GM18502 (cell line): ENCODE measurements around the gene TAB3.

Source experiments
- ATAC-seq: cut with Tn5 transposase; IDR thresholded peaks from one replicate; pipeline ENCODE4 v1.9.1; 2021; ENCODE audit warnings: mild to moderate bottlenecking; ENCODE audit not compliant: unreplicated experiment, poor library complexity

The TAB3 gene

GRCh38 chrX:30889147-30890140, at the start of gene TAB3:
TSS of gene TAB3 (minus strand) at chrX:30889254. CDS start at chrX:30859588, 29,666 bp downstream.
- ATAC-seq: peak; percentile 90

- ATAC-seq: no peak
These were observed 49.2 kb upstream of the TAB3 start for GRCh38 chrX:30938295-30938694.

GRCh38 chrX:30935985-30936384, 46.9 kb upstream of the TAB3 start:
- ATAC-seq: no peak

GRCh38 chrX:30931920-30932319, 42.9 kb upstream of the TAB3 start:
- no peak for ATAC-seq

GRCh38 chrX:30930679-30931078, 41.6 kb upstream of the TAB3 start:
- ATAC-seq: no peak

- ATAC-seq: no peak
These were observed 41.1 kb upstream of the TAB3 start for GRCh38 chrX:30930143-30930542.

GRCh38 chrX:30920271-30920670, 31.2 kb upstream of the TAB3 start:
- no peak for ATAC-seq

- no peak for ATAC-seq
These were observed 29.4 kb upstream of the TAB3 start for GRCh38 chrX:30918480-30918879.

GRCh38 chrX:30913492-30913891, 24.4 kb upstream of the TAB3 start:
- no peak for ATAC-seq

- no peak for ATAC-seq
These were observed 21.2 kb upstream of the TAB3 start for GRCh38 chrX:30910124-30910860.

GRCh38 chrX:30906726-30907125, 17.7 kb upstream of the TAB3 start:
- ATAC-seq: no peak

- ATAC-seq: no peak
These were observed 16.3 kb upstream of the TAB3 start for GRCh38 chrX:30905321-30905720.

GRCh38 chrX:30904632-30905031, 15.6 kb upstream of the TAB3 start:
- no peak for ATAC-seq

GRCh38 chrX:30904186-30904585, 15.1 kb upstream of the TAB3 start:
- no peak for ATAC-seq

- peak; percentile 59 for ATAC-seq
These were observed 11.2 kb upstream of the TAB3 start for GRCh38 chrX:30900227-30900626.

- no peak for ATAC-seq
These were observed 9.8 kb upstream of the TAB3 start for GRCh38 chrX:30898886-30899285.

- no peak for ATAC-seq
These were observed 6.3 kb upstream of the TAB3 start for GRCh38 chrX:30895370-30895769.

- no peak for ATAC-seq
These were observed 4.2 kb upstream of the TAB3 start for GRCh38 chrX:30893206-30893605.

GRCh38 chrX:30892591-30892990, 3.5 kb upstream of the TAB3 start:
- ATAC-seq: no peak

GRCh38 chrX:30888526-30889146, 418 bp downstream of the TAB3 start:
- ATAC-seq: peak; percentile 31

GRCh38 chrX:30887721-30888120, 1.3 kb downstream of the TAB3 start:
- ATAC-seq: no peak
